NOMO-1 treated with dmso at 0.1 percent for 144 hours (cell line): Measurements from ENCODE around the gene SDC1.

Experiments
- DNase-seq: peaks from one replicate; lab custom pipeline; 2025; ENCODE audit not compliant: unreplicated experiment; lab: John Stamatoyannopoulos, UW

The SDC1 gene

DNA sequence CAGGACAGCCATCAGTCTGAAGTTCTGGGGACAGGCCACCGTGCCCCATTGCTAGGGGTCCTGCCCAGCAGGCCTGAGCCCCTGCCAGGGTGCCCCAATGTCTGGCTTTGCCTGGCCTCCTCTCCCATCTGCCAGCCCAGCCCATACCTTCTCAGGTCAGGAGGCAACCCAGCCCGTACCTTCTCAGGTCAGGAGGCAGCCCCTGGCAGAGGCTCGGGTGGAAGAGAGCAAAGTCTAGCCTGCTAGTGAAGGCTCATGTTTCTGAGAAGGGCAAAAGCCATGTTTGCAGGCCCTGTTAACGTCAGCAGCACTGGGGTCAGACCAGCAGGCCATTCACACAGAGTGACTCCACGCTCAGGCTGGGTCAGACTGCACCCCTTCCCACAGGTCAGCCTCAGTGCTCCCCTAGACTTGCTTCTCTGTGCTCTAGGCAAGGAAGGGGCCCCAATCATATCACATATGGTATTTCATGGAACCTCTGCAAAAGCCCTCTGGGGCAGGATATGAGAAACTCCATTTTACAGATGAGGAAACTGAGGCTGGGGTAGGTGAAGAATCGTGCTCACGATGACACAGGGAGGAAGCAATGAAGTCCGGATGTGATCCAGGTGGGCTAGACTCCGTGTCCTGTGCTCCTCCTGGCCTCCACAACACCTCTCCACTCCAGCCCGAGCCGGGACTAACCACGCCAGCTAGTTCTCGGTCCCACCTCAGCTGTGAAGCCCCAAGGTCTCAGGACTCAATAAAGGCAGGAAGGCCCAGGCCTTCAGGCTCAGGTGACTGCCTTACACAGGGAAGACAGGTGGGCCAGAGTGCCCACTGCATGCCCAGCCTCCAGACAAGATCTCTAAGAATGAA is 9.5 kb downstream of the SDC1 start:
- DNase-seq = no peak

DNA sequence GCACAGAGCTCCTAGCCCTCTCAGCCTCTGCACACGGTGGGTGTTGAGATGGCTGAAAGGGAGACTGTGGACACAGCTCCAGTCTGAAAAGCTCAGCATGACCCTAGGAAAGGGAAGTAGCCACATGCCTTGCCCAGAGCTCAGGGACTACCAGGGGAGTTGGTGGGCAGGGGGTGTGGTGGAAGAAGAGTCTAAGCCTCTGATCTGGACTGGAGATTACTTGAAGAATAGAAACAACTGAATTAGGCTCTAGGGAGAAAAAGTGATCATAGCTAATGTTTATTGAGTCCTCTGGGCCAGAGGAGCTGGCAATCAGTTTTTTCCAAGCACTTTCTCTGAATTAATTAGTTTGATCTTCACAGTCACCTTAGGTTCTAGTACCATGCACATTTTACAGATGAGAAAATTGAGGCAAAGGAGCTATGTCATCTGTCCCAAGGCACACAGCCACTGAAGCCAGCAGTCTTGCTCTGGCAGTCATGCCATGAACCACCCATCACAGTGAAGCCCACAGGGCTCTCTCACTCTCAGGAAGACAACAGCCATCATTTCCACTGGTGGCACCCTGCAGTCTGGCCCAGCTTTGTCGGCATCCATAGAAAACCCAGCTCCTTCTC is 10.3 kb downstream of the SDC1 start:
- DNase-seq = no peak

DNA sequence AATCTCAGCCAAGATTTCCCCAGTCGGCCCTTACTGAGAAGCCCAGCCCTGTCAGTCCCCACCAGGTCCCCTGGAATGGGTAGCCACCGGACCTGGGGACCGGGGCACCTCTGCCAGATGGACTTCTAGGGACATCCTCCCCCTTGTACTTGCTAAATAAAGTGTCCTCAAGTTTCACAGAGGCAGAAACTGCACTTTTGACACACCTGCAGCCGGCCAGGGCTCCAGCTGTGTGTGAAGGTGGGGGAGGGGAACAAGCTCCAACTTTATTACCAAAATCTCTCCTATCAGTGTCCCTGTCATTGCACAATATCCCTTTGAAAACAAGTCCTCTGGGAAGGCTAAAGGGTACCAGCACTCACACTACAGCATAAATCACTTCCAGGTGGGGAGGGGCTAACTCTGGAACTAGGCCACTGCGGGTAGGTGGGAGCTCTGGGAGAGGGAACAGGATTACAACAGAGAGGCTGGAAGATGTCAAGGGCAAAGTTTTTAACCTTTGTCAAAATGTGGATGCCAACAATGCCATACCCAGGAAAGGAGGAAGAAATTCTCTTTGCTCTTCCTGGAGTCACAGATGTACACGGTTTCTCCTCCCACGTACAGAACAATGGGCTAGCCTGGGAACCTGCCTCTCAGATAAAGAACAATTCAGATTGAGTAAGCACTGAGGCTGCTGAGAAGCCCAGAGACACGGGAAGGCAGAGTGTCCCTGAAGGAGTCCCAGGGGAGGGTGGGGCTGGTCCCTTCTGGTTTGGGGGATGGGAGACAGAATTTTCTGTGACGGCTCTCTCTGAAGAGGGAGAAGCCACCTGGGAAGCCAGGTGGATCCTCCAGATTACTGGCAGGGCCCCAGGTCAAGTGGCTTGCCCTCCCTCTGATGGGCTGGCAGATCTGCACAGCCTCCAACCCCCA is 11.0 kb downstream of the SDC1 start:
- DNase-seq = no peak

DNA sequence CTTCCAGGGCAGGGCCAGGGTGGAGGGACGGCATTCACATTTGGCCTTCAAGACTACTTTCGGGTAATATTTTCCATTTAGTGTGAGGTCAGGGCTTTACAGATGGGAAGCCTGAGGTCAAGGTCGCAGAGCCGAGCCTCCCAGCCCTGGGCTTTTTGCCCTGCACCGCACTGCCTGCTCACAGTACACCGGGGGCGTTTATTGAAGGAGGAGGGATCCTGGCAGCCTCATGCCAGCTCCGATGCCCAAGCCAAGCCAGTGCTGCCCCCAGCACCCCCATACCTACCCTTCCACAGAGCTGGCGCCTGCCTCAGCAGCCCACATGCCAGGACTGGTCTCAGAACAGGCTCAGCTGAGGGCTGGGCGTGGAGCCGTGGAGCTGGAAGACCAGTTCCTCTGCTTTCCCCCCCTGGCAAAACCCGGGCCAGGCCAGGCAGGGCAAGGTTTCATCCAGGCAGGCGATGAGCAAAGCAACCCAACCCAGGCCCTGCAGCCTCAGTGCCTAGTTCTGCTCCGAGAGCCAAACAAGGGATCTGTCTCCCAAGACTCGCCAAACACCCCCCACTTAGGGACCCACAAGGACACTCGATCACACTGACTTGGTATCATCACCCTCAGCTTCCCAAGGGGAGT is 11.9 kb downstream of the SDC1 start:
- no peak for DNase-seq

DNA sequence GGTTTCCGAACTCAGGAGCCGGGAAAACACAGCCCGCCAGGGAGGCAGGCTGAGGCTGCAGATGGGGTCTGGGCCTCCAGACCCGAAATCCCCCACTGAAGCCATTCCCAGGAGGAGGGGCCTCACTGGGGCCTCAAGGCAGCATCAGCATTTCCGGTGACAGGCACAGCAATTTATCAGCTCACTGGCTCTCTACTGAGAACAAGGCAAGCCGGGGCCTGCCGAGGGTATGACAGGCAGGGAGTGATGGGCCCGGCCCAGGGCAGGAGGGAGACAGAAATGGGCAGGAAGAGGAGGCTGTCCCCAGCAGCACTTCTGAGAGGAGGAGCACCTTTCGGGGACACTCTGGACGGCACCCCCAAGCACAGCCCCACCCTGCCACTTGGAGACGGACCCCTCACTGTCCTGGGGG is 12.5 kb downstream of the SDC1 start:
- no peak for DNase-seq

DNA sequence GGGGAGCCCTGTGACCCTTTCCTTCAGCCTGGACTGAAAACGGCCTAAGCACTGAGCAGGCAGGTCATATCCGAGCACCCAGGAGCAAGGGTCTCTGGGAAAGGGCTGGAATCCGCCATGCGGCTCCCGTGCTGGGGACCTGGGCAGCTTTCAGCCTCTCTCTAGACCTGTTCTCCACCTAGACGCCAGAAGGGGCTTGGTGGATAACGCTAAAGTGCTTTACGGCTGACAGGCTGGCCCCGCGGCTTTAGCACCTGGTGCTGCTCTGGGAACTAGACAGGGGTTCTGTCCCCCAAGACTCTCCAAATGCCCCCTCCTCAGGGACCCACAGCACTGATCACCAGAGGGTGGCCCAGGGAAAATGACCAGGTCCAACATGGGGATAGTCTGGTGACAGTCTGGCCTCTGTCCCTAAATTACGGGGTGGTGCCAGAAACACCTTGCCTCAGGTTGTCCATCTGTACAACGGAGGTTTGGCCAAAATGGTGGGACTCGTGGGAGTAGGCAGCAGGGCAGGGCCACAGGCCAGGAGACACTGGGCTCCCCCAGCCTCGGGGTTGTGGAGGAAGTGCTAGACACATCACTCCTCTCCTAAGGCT is 13.0 kb downstream of the SDC1 start:
- no peak for DNase-seq

DNA sequence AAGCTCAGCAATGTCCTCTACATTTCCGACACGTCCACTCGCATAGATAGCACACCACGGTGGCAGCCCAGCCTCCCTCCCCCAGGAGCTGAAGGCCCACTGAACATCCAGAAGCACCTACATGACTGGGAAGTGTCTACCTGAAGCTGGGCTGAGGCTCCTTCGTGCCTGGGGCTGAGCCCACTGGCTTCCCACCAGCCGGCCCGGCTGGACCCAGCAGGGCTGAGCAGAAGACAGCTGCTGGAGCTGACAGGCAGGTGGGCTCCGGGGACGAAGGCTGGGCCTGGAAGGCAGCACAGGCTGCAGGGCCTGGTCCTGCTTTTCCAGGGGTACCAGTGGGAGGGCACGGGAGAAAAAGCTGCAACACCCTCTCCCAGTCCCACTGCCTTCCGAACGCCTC is 13.5 kb downstream of the SDC1 start:
- DNase-seq = no peak

DNA sequence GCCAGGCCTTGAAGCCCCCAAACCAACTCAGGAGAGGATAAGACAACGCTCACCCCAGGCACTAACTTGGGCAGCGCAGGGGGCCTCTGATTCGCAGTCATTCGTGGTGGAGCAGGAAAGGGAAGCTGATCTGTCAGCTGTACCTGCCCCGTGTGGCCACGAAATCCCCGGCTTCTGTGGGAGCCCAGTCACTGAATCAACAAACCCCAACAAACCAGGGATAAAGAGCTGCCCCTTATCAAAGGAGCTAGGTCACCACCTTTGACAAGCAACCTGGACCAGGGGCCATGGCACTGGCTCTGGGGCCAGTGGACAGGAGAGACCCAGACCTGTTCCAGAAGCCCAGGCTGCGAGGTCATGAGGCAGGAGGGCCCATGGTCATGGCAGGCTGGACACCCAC is 14.5 kb downstream of the SDC1 start:
- no peak for DNase-seq

DNA sequence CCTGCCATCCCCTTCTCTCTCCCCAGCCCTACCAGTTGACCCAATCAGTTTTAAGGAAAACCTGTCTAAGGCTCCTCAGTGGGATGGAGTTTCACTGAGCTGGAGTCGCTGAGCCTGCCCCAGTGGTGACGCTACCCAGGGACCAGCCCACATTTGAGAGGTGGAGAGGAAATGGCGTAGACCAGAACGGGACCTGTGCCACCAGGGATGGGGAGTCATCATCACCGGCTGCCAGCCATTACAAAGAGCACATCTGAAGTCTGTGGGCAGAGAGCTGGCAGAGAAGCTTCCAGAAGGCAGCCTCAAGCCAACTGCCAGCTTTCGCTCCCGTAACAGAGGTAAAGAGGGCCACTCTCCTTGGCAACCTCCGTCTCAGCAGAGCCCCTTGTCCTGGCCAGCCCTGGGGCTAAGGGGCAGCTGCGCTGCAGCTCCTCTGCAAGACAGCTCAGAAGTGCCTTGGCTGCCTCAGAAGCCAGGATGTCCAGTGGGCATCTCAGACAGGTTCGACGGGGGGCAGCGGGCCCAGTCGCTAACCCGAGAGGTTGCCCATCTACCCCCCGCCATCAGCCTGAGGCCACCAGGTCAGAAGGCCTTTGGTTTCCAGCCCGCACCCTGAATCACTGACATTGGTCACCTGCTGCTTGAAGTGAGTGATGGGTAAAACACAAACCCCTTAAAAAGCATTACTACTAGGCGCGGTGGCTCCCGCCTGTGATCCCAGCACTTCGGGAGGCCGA is 15.4 kb downstream of the SDC1 start:
- DNase-seq = no peak

DNA sequence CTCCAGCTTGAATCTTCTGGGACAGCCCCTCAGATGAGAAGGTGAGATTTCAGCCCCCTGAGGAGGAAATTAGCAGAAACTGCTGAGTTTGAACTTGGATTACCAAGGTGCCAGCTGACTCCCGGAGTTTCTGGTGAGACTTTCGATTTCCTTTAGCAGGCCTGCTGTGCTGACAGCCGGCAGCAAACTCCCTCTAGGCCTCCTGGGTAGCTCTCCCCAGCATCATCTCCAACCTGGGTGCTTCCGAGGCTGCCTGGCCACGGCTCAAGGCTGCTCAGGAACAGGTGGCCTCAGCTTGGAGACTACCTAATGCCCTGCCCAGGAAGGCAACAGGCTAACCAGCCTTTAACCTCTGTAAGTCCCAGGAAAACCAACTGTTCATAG is 16.5 kb downstream of the SDC1 start:
- no peak for DNase-seq

DNA sequence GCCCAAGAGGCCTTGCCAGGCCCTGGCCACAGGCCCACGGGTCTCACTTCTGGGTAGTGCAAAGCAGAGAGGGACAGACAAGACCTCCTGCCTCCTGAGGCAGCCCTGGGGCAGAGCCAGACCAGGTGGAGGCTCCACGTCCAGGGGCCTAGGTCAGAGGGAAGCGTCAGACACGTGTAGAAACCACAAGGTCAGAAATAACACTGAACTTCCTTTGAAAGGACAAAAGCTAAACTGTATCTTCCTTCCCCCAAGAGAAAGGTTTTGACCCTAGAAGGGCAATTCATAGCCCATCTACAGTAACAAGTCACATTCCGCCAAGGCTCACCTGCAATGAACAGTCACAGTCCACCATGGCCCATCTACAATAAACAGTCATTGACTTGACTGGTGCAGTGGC is 17.9 kb downstream of the SDC1 start:
- no peak for DNase-seq

DNA sequence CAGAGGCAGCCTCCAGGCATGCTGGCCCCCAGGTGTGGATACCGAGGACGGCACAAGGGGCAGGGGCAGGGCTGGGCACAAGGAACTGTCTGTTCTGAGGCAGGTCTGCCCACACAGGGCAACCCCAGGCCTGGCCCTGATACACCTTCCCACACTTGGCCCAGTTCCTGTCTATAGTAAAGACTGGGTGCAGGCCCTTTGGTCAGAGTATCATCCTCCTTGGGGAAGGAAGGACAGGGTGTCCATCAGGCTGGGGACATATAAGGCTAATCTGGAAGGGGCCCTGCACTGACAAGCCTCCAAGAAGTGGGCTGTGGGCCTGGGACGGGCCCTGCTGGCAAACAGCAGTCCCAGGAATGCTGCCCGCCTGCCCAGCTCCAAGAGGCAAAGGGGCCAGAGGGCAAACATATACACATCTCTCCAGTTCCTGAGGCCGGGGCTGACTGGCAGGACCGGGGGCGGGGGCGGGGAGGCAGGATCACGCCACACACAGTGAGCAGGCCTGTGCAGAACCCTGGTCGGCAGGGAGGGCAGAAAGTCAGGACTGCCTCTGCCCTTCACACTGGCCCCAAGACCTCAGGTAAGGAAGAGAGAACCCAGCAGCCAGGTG is 18.9 kb downstream of the SDC1 start:
- DNase-seq = no peak

DNA sequence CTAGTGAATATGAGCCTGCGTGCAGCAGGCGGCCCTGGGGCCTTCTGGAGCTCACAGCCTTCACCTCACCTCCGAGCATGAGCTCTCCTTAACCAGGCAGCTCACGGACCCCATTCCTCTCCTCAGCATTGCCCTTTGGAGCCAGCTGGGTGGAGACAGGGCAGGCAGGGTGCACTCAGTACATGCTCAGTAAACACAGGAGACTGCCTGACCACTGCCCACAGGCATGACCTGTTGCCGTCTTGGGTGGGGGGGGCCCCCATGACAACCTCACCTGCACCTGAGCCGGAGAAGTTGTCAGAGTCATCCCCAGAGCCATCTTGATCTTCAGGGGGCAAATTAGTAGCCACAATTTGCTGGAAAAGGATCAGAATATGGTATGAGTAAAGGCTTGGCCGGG is 19.9 kb downstream of the SDC1 start:
- DNase-seq = no peak

DNA sequence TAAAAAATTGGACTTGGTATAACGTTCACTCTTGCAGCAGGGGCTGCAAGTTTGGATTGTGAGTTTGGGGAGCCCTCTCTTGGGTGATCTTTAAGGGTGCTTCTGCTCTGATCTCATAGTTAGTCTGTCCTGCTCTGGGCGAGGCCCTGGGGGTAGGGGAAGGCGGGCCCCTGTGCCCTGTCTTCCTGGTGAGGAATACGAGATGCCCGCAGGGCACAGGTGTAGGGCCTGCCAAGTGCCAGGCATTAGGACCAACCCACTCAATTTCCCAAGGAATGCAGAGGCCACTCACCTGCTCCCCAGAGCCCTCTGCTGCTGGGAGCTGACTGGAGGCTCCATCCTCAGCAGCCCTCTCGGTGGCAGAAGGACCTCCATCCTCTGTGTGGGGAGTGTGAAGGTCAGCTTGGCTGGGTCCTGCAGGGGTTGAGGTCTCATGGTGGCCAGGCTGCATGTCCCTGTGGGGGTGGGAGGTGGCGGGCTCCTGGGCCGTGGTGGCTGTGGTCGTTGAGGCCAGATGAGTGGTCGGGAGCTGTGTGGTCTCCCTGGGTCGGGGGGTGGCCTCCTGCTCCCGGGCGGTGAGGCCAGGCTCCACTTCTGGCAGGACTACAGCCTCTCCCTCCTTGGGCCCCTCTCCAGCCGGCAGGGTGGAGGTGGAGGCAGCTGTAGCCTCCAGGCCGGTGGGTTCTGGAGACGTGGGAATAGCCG is 21.3 kb downstream of the SDC1 start:
- no peak for DNase-seq

DNA sequence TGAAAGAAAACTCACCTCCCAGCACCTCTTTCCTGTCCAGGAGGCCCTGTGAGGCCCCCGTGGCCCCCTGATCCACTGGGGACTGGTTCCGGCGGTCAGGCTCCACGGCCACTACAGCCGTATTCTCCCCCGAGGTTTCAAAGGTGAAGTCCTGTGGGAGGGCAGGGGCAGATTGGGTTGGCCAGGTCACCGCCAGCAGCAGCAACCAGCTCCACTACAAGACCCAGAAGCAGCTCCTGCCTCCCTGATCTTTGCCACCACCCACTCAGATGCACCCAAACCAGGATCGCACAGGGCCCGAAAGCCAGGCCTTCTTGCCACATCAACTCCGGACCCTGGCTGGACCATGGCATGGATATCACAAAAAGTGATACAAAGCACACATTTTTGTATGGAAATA is 21.9 kb downstream of the SDC1 start:
- DNase-seq = no peak

DNA sequence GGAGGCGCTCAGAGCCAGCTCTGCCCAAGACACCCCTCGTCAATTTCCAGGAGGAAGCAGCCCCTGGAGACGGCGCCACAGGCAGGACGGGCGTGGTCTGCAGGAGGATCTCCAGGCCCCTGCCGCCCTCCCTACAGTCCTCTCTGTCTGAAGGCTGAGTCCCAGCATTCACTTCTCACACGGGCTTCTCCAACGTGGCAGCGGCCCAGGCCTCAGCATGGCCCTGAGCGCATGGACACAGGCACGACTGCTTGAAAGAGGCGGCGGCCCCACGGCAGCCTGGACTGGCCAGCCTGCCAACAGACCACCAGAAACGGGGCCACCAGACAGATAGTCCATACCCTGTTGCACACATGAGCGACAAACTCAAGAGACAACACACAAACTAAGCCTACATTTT is 23.3 kb downstream of the SDC1 start:
- DNase-seq = no peak

DNA sequence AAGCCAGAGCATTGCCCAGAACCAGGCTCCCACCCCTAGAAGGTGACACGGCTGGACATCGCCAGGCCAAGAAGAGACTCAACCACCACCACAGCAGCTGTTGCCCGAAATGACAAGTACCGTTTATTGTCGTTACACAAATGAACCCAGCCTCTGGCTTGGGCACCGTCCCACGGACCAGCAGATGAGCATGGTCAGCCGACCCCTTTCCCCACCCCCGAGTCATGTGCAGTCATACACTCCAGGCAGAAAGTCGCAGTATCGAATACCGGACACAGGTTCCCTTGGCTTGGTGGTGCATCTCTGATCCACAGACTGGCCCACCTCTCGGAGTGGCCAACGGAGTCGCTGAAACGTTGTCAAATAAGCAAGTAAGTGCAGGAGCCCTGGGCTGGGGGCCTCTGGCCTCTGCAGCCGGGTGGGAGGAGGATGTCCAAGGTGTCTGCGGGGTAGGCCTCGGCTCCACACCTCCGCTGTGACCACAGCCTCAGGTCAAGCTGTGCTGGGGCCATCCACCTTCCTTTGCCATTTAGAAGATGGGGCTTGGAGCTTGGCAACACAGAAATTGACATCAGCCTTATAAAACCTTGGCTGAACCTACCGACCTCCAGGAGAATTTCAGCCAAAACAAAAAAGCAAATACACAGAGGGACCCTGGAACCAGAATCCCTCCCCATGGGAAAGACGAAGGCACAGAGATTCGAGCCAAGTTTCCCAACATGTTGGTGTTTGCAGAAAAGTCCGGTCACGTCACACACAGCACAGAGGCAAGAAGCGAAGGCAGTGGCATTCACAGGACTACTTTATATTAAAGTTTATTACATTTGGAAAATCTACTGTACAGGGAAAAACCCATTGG is 24.0 kb downstream of the SDC1 start:
- DNase-seq = no peak

DNA sequence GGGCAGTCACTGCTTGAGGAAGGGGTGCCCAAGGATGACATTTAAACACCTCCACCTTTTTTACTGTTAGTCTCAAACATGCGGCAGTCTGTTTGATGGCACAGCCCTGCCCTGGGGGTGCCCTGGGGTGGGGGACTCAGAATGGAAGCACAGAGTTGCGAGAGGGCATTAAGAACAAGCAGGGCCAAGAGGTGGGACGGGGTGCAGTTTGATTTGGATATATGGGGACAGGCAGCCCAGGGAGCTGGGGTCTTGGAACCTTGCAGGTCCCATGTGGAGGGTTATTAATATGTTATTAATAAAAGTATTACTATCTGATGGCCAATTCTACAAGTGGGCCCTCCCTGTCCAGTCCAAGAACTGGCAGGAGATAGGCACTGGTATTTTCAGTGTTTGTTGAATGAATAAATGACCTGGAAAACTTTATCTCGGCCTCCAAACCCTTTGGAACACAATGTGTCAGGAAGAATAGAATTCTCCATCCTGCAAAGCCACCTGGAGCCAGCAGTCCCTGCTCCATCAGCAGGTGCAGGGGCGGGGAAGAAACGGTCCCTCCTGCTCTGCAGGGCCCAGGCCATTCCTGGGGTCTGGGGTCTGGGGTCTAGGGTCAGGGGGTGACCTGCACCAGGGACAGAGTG is 25.2 kb downstream of the SDC1 start:
- DNase-seq = no peak
